ENCODE data around the gene ACTG1. TPM values are rescaled to one million over a fixed set of nuclear protein-coding genes. Genes with fewer than 3 reads are reported as not detected.
A peak's percentile ranks its signal among the peaks of the same experiment; 100 is the strongest.

The ACTG1 gene
- total and polyA plus RNA-seq, 2 of the 13 experiments (the other 11 are each of a cell fraction or from before 2014, with no cell fraction given), result 973 to 1,138 TPM

DNA sequence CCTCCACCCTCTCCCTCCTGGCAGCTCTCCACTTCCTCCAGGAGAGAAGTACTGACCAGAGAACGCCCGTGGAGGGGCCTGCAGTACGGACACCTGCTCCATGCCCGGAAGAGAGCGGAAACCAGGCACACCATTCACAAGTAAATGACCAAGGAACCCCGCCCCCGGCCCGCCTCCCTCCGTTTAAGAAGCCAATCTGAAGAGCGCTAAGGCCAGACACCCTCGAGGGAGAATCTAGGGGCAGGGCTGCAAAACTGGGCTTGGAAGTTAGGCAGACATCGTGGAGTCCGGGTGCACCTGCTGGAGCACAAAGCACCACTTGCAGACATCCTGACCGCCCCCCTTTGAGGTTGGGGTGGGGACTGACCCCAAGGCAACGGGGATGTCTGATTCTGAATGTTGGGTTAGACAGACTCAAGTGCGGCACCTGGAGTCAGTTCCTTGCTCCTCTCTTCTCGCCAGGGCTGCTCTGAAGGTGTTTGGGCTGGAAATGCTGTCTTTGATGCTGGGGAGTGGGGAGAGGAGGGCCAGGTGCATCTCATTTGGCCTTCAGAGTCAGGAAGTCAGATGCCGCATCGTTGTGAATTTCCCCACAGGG, 40.5 kb upstream of the ACTG1 start:
- peak overlapping the region; percentile 67 for H3K27ac ChIP-seq (ENCODE audit: extremely low read length, insufficient read depth, low read length)
- H3K4me3 ChIP-seq (replicated peaks in 1 of 3; ENCODE audit: insufficient read depth in 1 of 3, low read depth in 2 of 3, low read length in 3 of 3), result peak overlapping the region; percentile 95 to 97 (median 96)
- ATAC-seq (peak; percentile 50), FAIRE-seq (peak; percentile 44), DNase-seq (ENCODE audit: low spot score) (peak; percentile 70)
- no peaks in the 10 kb centered on the region for H3K9me3 ChIP-seq (ENCODE audit: low read length)
- peaks cover 50% of the 10 kb centered on the region for H3K4me1 ChIP-seq (ENCODE audit: insufficient read depth, low read length)
- peak overlapping the region; percentile 79 for H3K9ac ChIP-seq (ENCODE audit: insufficient read depth, low read depth, low read length)
- peak overlapping the region; percentile 98 for H3K4me2 ChIP-seq (ENCODE audit: low read depth, low read length)
- intact Hi-C loops (cut with micrococcal nuclease; ENCODE audit: unreplicated experiment), result loop anchor here (2.0 kb wide), 1 partner anchor 24 kb away; no protein-coding TSS in a partner anchor
- no peaks in the 10 kb centered on the region; a peak in 1 of 5 replicates for H3K27me3 ChIP-seq (ENCODE audit: control insufficient read depth in 1 of 2, insufficient read depth in 2 of 2, low read length in 2 of 2)
- CTCF ChIA-PET (ENCODE audit: low intra/inter-chr PET ratio, low total read pairs), result no interaction called here
- no peak overlapping the region for H2AFZ ChIP-seq (ENCODE audit: low read length)
- peaks cover 10% of the 10 kb centered on the region for H3K79me2 ChIP-seq (ENCODE audit: insufficient read depth, low read length)
- no TSS peak for BruUV-seq (replicated peaks)
- in situ Hi-C loops (cut with HindIII; ENCODE audit: extremely low pct_ligation_motif_present, low pct_unique_long_range_greater_than_20kb), result no loop called here
- POLR2A ChIA-PET, result interaction anchor here (0.8 to 2.5 kb wide), 16 partner anchors 9 to 156 kb away, joined by 3 to 27 read pairs (median 4); partner anchors contain the start of genes ACTG1, ARL16 and HGS
- H4K20me1 ChIP-seq (ENCODE audit: insufficient read depth, low read length), result peaks cover 4% of the 10 kb centered on the region; the same call in 1 of the 2 replicates
- peaks cover 11 to 28% of the 10 kb centered on the region in 2 experiments; a peak in 4 of 5 replicates for H3K36me3 ChIP-seq (replicated peaks in 1 of 2; ENCODE audit: control insufficient read depth in 1 of 2, insufficient read depth in 2 of 2, low read length in 2 of 2)
- 2% methylated on average over 13 of the region's 19 CpGs for WGBS (ENCODE audit: low lambda C conversion rate)
- 0 out of 2 replicates have a peak, but pooled peaks have one; percentile 31 for TF ChIP-seq KLF11 (CRISPR knock-in tag; IDR thresholded peaks at IDR 0.05)
- TF ChIP-seq SKI (IDR thresholded peaks at IDR 0.05; ENCODE audit: partially characterized antibody), result no peak
- 0 out of 2 replicates have a peak, but pooled peaks have one; percentile 21 for TF ChIP-seq SMAD3 (CRISPR knock-in tag; IDR thresholded peaks at IDR 0.05)
- no peak for TF ChIP-seq FOSL1 (CRISPR knock-in tag; IDR thresholded peaks at IDR 0.05; ENCODE audit: borderline replicate concordance)
- TF ChIP-seq USF2 (IDR thresholded peaks at IDR 0.05; ENCODE audit: low read depth, low read length), result no peak
- peak; percentile 40; the same call in 1 of the 2 replicates for TF ChIP-seq USF2 (CRISPR knock-in tag; IDR thresholded peaks at IDR 0.05; ENCODE audit: borderline replicate concordance)
- peak; percentile 16; the same call in 1 of the 2 replicates for TF ChIP-seq GLI4 (CRISPR knock-in tag; IDR thresholded peaks at IDR 0.05; ENCODE audit: borderline replicate concordance)
- no peak for TF ChIP-seq ZNF24 (IDR thresholded peaks at IDR 0.05)
- no peak for TF ChIP-seq GABPA (IDR thresholded peaks at IDR 0.05; ENCODE audit: low read depth, low read length)
- peak; percentile 30; the same call in 1 of the 2 replicates for TF ChIP-seq GABPA (CRISPR knock-in tag; IDR thresholded peaks at IDR 0.05; ENCODE audit: low read depth)
- 0 out of 2 replicates have a peak, but pooled peaks have one; percentile 26 for TF ChIP-seq ZSCAN22 (CRISPR knock-in tag; IDR thresholded peaks at IDR 0.05)
- TF ChIP-seq CAMTA2 (CRISPR knock-in tag; IDR thresholded peaks at IDR 0.05; ENCODE audit: borderline replicate concordance), result 0 out of 2 replicates have a peak, but pooled peaks have one; percentile 2
- TF ChIP-seq CEBPB (IDR thresholded peaks at IDR 0.05; ENCODE audit: borderline replicate concordance, low read depth, low read length), result no peak
- peak; percentile 35; the same call in 1 of the 2 replicates for TF ChIP-seq FOXC1 (CRISPR knock-in tag; IDR thresholded peaks at IDR 0.05; ENCODE audit: borderline replicate concordance)
- TF ChIP-seq, protein P1, sequence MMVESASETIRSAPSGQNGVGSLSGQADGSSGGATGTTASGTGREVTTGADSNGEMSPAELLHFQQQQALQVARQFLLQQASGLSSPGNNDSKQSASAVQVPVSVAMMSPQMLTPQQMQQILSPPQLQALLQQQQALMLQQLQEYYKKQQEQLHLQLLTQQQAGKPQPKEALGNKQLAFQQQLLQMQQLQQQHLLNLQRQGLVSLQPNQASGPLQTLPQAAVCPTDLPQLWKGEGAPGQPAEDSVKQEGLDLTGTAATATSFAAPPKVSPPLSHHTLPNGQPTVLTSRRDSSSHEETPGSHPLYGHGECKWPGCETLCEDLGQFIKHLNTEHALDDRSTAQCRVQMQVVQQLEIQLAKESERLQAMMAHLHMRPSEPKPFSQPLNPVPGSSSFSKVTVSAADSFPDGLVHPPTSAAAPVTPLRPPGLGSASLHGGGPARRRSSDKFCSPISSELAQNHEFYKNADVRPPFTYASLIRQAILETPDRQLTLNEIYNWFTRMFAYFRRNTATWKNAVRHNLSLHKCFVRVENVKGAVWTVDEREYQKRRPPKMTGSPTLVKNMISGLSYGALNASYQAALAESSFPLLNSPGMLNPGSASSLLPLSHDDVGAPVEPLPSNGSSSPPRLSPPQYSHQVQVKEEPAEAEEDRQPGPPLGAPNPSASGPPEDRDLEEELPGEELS (CRISPR knock-in tag; IDR thresholded peaks at IDR 0.05), result 0 out of 2 replicates have a peak, but pooled peaks have one; percentile 17
- TF ChIP-seq ATF7-NPFF (CRISPR knock-in tag; IDR thresholded peaks at IDR 0.05; ENCODE audit: low read depth), result no peak
- no peak for TF ChIP-seq ZGPAT (CRISPR knock-in tag; IDR thresholded peaks at IDR 0.05)
- TF ChIP-seq REL (CRISPR knock-in tag; conservative IDR thresholded peaks at IDR 0.05), result 0 out of 2 replicates have a peak, but pooled peaks have one; percentile 10
- TF ChIP-seq TEAD3 (CRISPR knock-in tag; optimal IDR thresholded peaks at IDR 0.05; ENCODE audit: borderline replicate concordance), result no peak
- TF ChIP-seq NFYB (CRISPR knock-in tag; IDR thresholded peaks at IDR 0.05), result 0 out of 2 replicates have a peak, but pooled peaks have one; percentile 27
